ENCODE measurements around the gene FGF4.

GRCh38 chr11:69810289-69811118, 35.4 kb upstream of the FGF4 start:
- TF ChIP-seq GABPA (IDR thresholded peaks at IDR 0.05; ENCODE audit: low read depth) (no peak), TAF1 (IDR thresholded peaks at IDR 0.05; ENCODE audit: borderline replicate concordance, low read depth, low read length) (no peak), FOS (IDR thresholded peaks at IDR 0.05; ENCODE audit: borderline replicate concordance, extremely low read depth, insufficient read length) (no peak), JUND (IDR thresholded peaks at IDR 0.05; ENCODE audit: low read depth, low read length) (no peak), CEBPB (IDR thresholded peaks at IDR 0.05; ENCODE audit: borderline replicate concordance in 1 of 2, low read depth in 2 of 2, low read length in 2 of 2) (no peak)

All from GM12878 (cell line).